ENCODE measurements around the gene FHIT.

The FHIT gene

GRCh38 chr3:60024400-60024799 is 1226.9 kb downstream of the FHIT start:
- Histone ChIP-seq H2AFZ (ENCODE audit: low read depth, low read length, severe bottlenecking) (no peak overlapping the region), H3K27ac (ENCODE audit: low read depth, low read length) (no peak overlapping the region)
- TF ChIP-seq EZH2phosphoT487 (conservative IDR thresholded peaks at IDR 0.05; ENCODE audit: low read length) (no peak), CTCF (IDR thresholded peaks at IDR 0.05; ENCODE audit: insufficient read depth, low read length, poor library complexity, severe bottlenecking) (no peak)

GRCh38 chr3:60023189-60023588 is 1228.1 kb downstream of the FHIT start:
- Histone ChIP-seq H3K9me2 (replicated peaks; ENCODE audit: insufficient read depth, low read length) (no peaks in the 10 kb centered on the region), H3K9me3 (ENCODE audit: insufficient read depth, low read length) (no peaks in the 10 kb centered on the region), H3F3A (ENCODE audit: insufficient read depth) (no peaks in the 10 kb centered on the region), H2AFZ (ENCODE audit: low read depth, low read length, severe bottlenecking) (no peak overlapping the region), H3K27me3 (ENCODE audit: low read length) (no peaks in the 10 kb centered on the region), H3K79me2 (ENCODE audit: insufficient read depth, low read length) (no peaks in the 10 kb centered on the region), H4K20me1 (ENCODE audit: low read depth, low read length) (no peaks in the 10 kb centered on the region), H3K4me3 (ENCODE audit: insufficient read depth, low read length, poor library complexity, severe bottlenecking) (no peak overlapping the region), H3K9ac (ENCODE audit: low read length) (no peak overlapping the region), H3K36me3 (ENCODE audit: low read length) (no peaks in the 10 kb centered on the region), H3K27ac (ENCODE audit: low read depth, low read length) (no peak overlapping the region), H3K4me2 (ENCODE audit: low read depth, low read length, poor library complexity, severe bottlenecking) (no peak overlapping the region)
- TF ChIP-seq CTCF (IDR thresholded peaks at IDR 0.05; ENCODE audit: insufficient read depth, low read length, poor library complexity, severe bottlenecking), result no peak
- no peak for TF ChIP-seq EZH2phosphoT487 (conservative IDR thresholded peaks at IDR 0.05; ENCODE audit: low read length)

More at GRCh38 chr3:60024400-60024799, 1226.9 kb downstream of the FHIT start:
- Histone ChIP-seq H3K36me3 (ENCODE audit: low read length) (no peaks in the 10 kb centered on the region), H3K4me3 (ENCODE audit: insufficient read depth, low read length, poor library complexity, severe bottlenecking) (no peak overlapping the region), H3K4me2 (ENCODE audit: low read depth, low read length, poor library complexity, severe bottlenecking) (no peak overlapping the region), H3K79me2 (ENCODE audit: insufficient read depth, low read length) (no peaks in the 10 kb centered on the region), H4K20me1 (ENCODE audit: low read depth, low read length) (no peaks in the 10 kb centered on the region), H3F3A (ENCODE audit: insufficient read depth) (no peaks in the 10 kb centered on the region), H3K27me3 (ENCODE audit: low read length) (no peaks in the 10 kb centered on the region), H3K9me3 (ENCODE audit: insufficient read depth, low read length) (no peaks in the 10 kb centered on the region), H3K9me2 (replicated peaks; ENCODE audit: insufficient read depth, low read length) (no peaks in the 10 kb centered on the region), H3K9ac (ENCODE audit: low read length) (no peak overlapping the region)

GRCh38 chr3:60017631-60018030 is 1233.6 kb downstream of the FHIT start:
- Histone ChIP-seq H3K36me3 (ENCODE audit: low read length) (no peaks in the 10 kb centered on the region), H3K27me3 (ENCODE audit: low read length) (no peaks in the 10 kb centered on the region), H3K79me2 (ENCODE audit: insufficient read depth, low read length) (no peaks in the 10 kb centered on the region), H4K20me1 (ENCODE audit: low read depth, low read length) (no peaks in the 10 kb centered on the region), H3K9ac (ENCODE audit: low read length) (no peak overlapping the region), H3K9me2 (replicated peaks; ENCODE audit: insufficient read depth, low read length) (no peaks in the 10 kb centered on the region), H3K4me3 (ENCODE audit: insufficient read depth, low read length, poor library complexity, severe bottlenecking) (no peak overlapping the region), H3F3A (ENCODE audit: insufficient read depth) (no peaks in the 10 kb centered on the region), H3K9me3 (ENCODE audit: insufficient read depth, low read length) (no peaks in the 10 kb centered on the region), H3K27ac (ENCODE audit: low read depth, low read length) (peak overlapping the region; percentile 20; the same call in 1 of the 2 replicates), H2AFZ (ENCODE audit: low read depth, low read length, severe bottlenecking) (no peak overlapping the region), H3K4me2 (ENCODE audit: low read depth, low read length, poor library complexity, severe bottlenecking) (peak overlapping the region; percentile 14)
- no peak for TF ChIP-seq CTCF (IDR thresholded peaks at IDR 0.05; ENCODE audit: insufficient read depth, low read length, poor library complexity, severe bottlenecking)
- TF ChIP-seq EZH2phosphoT487 (conservative IDR thresholded peaks at IDR 0.05; ENCODE audit: low read length), result no peak
